Measurements from ENCODE around the gene NRL. TPM values are rescaled to one million over a fixed set of nuclear protein-coding genes. Genes with fewer than 3 reads are reported as not detected.
A peak's percentile ranks its signal among the peaks of the same experiment; 100 is the strongest.

NRL gene
- total and polyA plus RNA-seq, 10 of the 15 experiments (the other 5 are each of a cell fraction or from before 2014, with no cell fraction given): 0.11 to 4.4 (median 2.2) TPM

DNA sequence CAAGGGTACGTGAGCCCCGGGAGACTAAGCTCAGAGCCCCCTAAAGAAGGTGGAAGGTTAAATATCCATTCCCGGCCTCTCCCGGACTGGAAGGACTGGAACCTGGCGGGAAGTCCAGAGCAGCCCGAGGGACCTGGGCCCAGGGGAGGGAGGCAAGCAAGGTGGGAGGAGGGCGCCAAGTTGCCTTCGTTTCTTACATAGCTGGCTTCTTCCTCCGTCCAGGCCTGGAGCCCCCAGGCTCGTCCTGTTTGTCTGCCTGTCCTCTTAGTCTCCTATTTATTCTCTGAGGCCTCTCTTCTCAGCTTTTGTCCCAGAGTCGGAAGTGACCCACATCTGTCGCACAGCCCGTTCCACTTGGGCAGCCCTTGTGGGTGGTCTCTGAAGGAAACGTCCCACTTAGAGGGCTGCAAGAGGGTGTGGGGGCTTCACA, 19.9 kb downstream of the NRL start (continued):
- TF ChIP-seq, protein P1, sequence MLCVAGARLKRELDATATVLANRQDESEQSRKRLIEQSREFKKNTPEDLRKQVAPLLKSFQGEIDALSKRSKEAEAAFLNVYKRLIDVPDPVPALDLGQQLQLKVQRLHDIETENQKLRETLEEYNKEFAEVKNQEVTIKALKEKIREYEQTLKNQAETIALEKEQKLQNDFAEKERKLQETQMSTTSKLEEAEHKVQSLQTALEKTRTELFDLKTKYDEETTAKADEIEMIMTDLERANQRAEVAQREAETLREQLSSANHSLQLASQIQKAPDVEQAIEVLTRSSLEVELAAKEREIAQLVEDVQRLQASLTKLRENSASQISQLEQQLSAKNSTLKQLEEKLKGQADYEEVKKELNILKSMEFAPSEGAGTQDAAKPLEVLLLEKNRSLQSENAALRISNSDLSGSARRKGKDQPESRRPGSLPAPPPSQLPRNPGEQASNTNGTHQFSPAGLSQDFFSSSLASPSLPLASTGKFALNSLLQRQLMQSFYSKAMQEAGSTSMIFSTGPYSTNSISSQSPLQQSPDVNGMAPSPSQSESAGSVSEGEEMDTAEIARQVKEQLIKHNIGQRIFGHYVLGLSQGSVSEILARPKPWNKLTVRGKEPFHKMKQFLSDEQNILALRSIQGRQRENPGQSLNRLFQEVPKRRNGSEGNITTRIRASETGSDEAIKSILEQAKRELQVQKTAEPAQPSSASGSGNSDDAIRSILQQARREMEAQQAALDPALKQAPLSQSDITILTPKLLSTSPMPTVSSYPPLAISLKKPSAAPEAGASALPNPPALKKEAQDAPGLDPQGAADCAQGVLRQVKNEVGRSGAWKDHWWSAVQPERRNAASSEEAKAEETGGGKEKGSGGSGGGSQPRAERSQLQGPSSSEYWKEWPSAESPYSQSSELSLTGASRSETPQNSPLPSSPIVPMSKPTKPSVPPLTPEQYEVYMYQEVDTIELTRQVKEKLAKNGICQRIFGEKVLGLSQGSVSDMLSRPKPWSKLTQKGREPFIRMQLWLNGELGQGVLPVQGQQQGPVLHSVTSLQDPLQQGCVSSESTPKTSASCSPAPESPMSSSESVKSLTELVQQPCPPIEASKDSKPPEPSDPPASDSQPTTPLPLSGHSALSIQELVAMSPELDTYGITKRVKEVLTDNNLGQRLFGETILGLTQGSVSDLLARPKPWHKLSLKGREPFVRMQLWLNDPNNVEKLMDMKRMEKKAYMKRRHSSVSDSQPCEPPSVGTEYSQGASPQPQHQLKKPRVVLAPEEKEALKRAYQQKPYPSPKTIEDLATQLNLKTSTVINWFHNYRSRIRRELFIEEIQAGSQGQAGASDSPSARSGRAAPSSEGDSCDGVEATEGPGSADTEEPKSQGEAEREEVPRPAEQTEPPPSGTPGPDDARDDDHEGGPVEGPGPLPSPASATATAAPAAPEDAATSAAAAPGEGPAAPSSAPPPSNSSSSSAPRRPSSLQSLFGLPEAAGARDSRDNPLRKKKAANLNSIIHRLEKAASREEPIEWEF (IDR thresholded peaks at IDR 0.05; ENCODE audit: insufficient replicate concordance, low read depth, low read length): no peak
- TF ChIP-seq RB1 (IDR thresholded peaks at IDR 0.05; ENCODE audit: borderline replicate concordance): 0 out of 2 replicates have a peak, but pooled peaks have one; percentile 7
- no peak for TF ChIP-seq GABPA (IDR thresholded peaks at IDR 0.05; ENCODE audit: low read depth)

Measured in GM12878 (cell line).